ENCODE measurements around the gene CD3G. TPM values are rescaled to one million over a fixed set of nuclear protein-coding genes. Genes with fewer than 3 reads are reported as not detected.

Gene CD3G
- total RNA-seq, 4 donors from 2014 or later, result 4.7 to 7.0 (median 5.4) TPM

- Histone ChIP-seq H3K27me3 (no peaks in the 10 kb centered on the region), H3K27ac (no peak overlapping the region), H3K4me1 (peaks cover 0 to 8% (median 0%) of the 10 kb centered on the region in 4 donors), H3K4me3 (no peak overlapping the region), H3K36me3 (peaks cover 0 to 64% (median 0%) of the 10 kb centered on the region in 3 donors), H3K9me3 (no peaks in the 10 kb centered on the region)
- no peak for TF ChIP-seq CTCF (IDR thresholded peaks at IDR 0.05)
- no peak for TF ChIP-seq POLR2A (IDR thresholded peaks at IDR 0.05)
- no peak for DNase-seq
Observed at GRCh38 chr11:118366287-118366686, 22.1 kb downstream of the CD3G start.

DNA sequence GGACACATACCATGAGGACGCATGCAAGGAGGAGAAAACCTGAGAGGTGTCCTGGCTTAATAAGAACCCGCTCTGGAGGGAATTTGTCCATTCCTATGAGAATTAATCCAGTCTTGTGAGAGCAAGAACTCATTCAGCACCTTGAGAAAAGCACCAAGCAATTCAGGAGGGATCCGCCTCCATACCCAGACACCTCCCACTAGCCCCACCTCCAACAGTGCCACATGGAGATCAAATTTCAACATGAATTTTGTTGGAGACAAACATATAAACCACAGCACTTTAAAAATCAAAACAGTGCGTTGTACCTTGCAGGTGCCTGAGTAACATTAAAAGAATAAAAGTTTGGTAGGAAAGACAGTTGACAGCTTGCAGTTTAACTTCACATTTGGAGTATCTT is 26.6 kb downstream of the CD3G start:
- DNase-seq, result no peak
- H3K4me1 ChIP-seq, result no peaks in the 10 kb centered on the region
- TF ChIP-seq POLR2A (IDR thresholded peaks at IDR 0.05) (no peak), CTCF (IDR thresholded peaks at IDR 0.05) (no peak)
- H3K4me3 ChIP-seq, result no peak overlapping the region
- H3K9me3 ChIP-seq, result no peaks in the 10 kb centered on the region
- no peak overlapping the region for H3K27ac ChIP-seq
- H3K27me3 ChIP-seq, result no peaks in the 10 kb centered on the region
- H3K36me3 ChIP-seq, result peaks cover 0 to 96% (median 0%) of the 10 kb centered on the region in 3 donors

GRCh38 chr11:118373263-118373662 is 29.1 kb downstream of the CD3G start:
- H3K4me3 ChIP-seq, result no peak overlapping the region
- DNase-seq, result no peak
- H3K27me3 ChIP-seq, result no peaks in the 10 kb centered on the region
- TF ChIP-seq POLR2A (IDR thresholded peaks at IDR 0.05) (no peak), CTCF (IDR thresholded peaks at IDR 0.05) (no peak)
- no peak overlapping the region for H3K27ac ChIP-seq
- H3K36me3 ChIP-seq, result peaks cover 0 to 98% (median 0%) of the 10 kb centered on the region in 3 donors
- H3K9me3 ChIP-seq, result no peaks in the 10 kb centered on the region
- H3K4me1 ChIP-seq, result no peaks in the 10 kb centered on the region

DNA sequence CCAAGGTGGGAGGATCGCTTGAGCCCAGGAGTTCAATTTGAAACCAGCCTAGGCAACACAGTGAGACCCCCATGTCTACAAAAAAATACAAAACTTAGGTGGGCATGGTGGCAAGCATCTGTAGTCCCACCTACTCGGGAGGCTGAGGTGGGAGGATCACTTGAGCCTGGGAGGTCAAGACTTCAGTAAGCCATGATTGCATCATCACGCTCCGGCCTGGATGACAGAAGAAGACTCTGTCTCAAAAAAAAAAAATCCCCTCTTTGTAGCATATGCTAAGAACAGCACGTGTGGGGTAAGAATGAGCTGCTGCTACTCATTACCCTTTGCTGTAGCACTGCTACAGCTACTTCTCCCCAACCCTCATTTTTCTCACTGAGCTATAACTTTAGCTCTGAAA is 29.7 kb downstream of the CD3G start:
- DNase-seq, result no peak
- Histone ChIP-seq H3K27me3 (no peaks in the 10 kb centered on the region), H3K4me3 (no peak overlapping the region), H3K27ac (no peak overlapping the region), H3K4me1 (no peaks in the 10 kb centered on the region), H3K36me3 (peaks cover 0 to 98% (median 0%) of the 10 kb centered on the region in 3 donors), H3K9me3 (no peaks in the 10 kb centered on the region)
- no peak for TF ChIP-seq CTCF (IDR thresholded peaks at IDR 0.05)

GRCh38 chr11:118374729-118375128 is 30.6 kb downstream of the CD3G start:
- no peaks in the 10 kb centered on the region for H3K4me1 ChIP-seq
- H3K27me3 ChIP-seq, result no peaks in the 10 kb centered on the region
- peaks cover 0 to 98% (median 0%) of the 10 kb centered on the region in 3 donors for H3K36me3 ChIP-seq
- H3K4me3 ChIP-seq, result no peak overlapping the region
- no peaks in the 10 kb centered on the region for H3K9me3 ChIP-seq
- H3K27ac ChIP-seq, result no peak overlapping the region
- TF ChIP-seq POLR2A (IDR thresholded peaks at IDR 0.05) (no peak), CTCF (IDR thresholded peaks at IDR 0.05) (no peak)
- DNase-seq, result no peak

DNA sequence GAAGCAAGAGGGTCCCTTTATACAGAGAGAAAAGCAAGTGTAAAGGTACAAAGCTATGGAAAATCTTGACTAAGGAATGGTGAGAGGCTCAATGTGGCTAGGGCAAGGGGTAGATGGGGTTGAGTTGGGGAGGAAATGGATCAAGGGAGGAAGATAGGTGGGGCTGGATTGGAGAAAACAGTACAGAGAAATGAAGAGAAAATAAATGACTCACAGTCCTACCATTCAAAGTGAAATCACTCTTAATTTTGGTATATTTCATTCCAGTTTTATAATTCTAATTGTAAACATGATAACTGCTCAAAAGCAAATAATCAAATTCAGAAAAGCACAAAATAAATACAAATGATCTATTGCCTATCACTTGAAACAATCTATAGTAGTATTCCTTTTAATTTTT is 31.8 kb downstream of the CD3G start:
- TF ChIP-seq CTCF (IDR thresholded peaks at IDR 0.05) (no peak), POLR2A (IDR thresholded peaks at IDR 0.05) (no peak)
- no peaks in the 10 kb centered on the region for H3K27me3 ChIP-seq
- no peaks in the 10 kb centered on the region for H3K4me1 ChIP-seq
- no peaks in the 10 kb centered on the region for H3K9me3 ChIP-seq
- no peak overlapping the region for H3K27ac ChIP-seq
- no peak for DNase-seq
- peaks cover 0 to 96% (median 0%) of the 10 kb centered on the region in 3 donors for H3K36me3 ChIP-seq
- H3K4me3 ChIP-seq, result no peak overlapping the region
